ENCODE results near the gene USP3.
"Not testable (repeated sequence)": the region's sequence is repeated elsewhere in the genome, so short reads cannot be mapped to it uniquely, and the experiment has no call there.

USP3 gene

DNA sequence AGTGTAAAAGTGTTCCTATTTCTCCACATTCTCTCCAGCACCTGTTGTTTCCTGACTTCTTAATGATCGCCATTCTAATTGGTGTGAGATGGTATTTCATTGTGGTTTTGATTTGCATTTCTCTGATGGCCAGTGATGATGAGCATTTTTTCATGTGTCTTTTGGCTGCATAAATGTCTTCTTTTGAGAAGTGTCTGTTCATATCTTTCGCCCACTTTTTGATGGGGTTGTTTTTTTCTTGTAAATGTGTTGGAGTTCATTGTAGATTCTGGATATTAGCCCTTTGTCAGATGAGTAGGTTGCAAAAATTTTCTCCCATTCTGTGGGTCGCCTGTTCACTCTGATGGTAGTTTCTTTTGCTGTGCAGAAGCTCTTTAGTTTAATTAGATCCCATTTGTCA is 113.2 kb downstream of the USP3 start:
- not testable (repeated sequence) for DNase-seq

DNA sequence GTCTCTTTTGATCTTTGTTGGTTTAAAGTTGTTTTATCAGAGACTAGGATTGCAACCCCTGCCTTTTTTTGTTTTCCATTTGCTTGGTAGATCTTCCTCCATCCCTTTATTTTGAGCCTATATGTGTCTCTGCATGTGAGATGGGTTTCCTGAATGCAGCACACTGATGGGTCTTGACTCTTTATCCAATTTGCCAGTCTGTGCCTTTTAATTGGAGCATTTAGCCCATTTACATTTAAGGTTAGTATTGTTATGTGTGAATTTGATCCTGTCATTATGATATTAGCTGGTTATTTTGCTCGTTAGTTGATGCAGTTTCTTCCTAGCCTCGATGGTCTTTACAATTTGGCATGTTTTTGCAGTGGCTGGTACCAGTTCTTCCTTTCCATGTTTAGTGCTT is 116.4 kb downstream of the USP3 start:
- not testable (repeated sequence) for DNase-seq

- no peak for DNase-seq
These were observed 119.0 kb downstream of the USP3 start for GRCh38 chr15:63623232-63623969.

DNA sequence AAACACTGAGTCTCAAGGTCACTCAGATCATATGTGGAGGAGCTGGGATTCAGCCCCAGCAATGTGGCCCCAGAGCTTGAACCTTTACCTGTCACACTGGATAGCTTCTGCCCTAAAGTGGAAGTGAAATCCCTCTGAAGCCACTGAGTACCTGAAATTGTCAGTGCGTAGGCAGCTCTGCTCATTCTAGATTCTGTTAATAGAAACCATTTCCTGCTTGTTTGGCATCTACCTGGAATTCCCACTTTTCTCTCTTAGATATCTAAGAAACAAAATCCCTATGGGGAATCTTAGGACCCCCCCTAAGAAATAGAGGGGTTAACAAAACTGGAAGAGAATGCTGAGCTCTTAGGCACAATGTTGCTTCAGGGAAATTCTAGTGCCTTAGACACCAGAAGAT is 122.6 kb downstream of the USP3 start:
- no peak for DNase-seq

DNA sequence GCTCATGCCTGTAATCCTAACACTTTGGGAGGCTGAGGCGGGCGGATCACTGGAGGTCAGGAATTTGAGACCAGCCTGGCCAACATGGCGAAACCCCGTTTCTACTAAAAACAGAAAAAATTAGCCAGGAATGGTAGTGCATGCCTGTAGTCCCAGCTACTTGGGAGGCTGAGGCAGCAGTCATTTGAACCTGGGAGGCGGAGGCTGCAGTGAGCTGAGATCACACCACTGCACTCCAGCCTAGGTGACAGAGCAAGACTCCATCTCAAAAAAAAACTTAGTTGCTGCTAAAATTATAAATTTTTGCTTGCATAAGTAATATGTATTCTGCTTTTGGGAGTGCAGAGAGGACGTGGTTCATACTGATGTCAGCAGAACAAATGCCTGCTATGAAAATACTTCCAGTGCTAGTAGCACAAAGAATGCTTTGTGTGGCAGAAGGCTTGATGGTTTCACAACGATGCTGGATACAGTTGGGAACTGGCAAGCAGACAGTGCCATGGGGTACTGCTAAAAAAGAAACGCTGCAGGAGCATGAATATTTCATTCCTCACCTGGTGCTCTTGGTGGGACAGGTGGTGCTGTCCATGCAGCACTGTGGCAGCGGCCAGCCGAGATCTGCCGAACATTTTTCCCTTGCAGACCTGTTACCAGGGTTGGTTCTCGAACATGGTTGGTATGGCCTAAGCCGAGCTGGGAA is 123.9 kb downstream of the USP3 start:
- no peak for DNase-seq

DNA sequence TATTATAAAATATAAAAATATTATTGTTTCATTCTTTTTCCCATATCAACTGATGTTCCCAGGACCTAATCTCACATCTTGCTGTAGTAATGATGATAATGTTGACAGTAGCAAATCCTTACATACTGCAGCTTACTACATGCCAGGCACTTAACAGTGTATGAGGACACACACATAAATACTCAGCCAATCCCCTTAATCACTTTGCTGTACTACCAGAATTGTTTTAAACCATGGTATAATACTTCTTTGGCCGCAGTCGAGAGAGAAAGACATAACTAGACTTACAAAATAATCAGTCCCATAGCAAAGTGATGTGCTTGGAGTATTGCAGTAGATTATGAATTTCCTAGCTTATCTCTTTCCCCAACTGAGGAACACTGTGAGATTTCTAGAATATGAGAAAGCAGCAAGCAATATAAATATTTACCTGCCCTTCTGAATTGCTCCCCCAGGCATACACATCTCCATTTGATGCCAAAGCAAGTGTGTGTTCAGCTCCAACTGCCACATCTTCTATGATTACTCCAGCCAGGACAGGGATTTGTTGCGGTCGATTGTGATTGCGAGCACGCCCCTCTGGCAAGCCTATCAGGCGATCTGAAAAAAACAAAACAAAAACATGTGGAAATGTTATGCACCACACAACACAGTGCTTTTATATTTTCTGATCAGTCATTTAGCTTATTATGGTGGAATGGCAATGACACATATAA is 125.8 kb downstream of the USP3 start:
- DNase-seq, result no peak

DNA sequence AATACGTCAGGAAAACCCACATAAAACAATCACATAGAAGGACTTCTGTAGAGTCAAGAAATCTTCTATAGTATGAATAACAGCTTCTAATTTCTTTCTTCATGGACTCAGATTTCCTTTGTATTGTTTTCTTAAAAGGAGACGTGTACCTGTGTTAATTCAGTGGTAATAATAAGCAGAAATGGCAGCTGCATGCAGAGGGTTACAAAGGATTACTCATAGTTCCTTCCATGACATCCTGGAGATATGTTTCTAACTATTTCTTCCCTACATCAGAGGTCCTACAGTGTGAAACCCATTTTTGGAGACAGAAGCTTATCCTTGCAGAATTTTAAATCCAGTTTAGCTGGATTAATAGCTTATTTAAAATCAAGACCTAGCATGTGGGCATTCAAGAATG is 128.9 kb downstream of the USP3 start:
- DNase-seq, result no peak

DNA sequence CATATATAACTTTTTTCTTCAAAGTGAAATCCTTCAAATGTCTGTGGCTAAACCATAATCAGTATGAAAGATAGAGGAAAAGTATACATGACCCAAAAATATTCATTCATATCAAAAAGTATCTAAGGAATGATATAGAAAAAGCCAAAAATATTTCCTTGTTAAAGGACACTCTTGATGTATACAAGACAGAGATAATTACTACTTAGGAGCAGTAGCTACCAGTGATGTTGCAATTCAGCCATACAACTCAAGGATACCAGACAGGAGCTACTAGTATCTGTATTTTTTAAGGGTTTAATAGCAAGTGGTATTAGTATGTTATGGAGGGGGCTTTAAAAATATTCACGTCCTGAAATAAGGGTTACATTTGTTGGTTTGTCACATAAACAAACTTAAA is 129.8 kb downstream of the USP3 start:
- no peak for DNase-seq

- no peak for DNase-seq
These were observed 132.2 kb downstream of the USP3 start for GRCh38 chr15:63636518-63637061.

DNA sequence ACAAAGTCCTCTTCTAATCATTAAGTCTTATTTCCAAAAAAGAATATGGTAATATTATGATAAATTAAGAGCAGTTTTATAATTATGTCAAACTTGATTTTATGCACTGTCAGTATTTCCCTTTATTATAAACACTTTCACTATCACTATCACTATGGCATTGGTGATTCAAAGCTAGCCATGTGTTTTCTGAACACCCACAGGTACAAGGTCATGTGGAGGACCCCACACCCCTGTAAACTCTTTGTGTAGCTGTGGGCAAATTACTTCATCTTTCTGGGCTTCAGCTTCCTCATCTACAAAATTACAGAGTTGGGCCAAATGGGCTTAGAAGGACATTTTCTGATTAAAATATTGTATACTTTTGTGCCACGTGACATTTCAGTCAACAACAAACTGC is 134.4 kb downstream of the USP3 start:
- DNase-seq, result no peak

DNA sequence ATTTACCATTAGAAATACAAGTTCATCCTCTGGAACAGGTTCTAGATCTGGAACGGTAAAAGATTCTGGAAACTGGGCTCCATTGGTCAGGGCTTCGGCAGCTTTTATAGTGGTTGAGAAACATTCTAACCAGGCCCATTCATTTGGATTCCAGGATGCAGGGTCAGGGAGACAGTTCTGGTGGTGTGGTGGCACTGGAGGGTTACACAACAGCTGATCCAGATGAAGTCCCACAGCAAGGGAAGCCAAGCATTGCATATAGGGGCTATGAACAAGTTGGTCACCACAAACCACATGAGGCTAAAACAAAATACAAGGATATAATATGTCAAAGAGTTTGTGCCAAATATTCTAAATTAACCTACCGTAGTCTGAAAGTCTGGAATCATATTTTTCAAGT is 135.8 kb downstream of the USP3 start:
- DNase-seq, result no peak

All from NCI-H1417 treated with DMSO at 0.1 percent for 48 hours (cell line).